Tibial nerve (tissue), 4 donors: ENCODE results near the gene GTF3C1.
A peak's percentile ranks its signal among the peaks of the same experiment; 100 is the strongest.

Source experiments
- EP300 ChIP-seq, 2 donors: sonication (generic); formaldehyde crosslinking; IDR thresholded peaks; one replicate each; pipeline ENCODE4 v1.6.1; 2017; ENCODE audit warnings: antibody characterized with exemption in 2 of 2, mild to moderate bottlenecking in 1 of 2
- TF ChIP-seq, protein P1 (sequence below), 5 experiments: fragments of 200-600 bp in 3 of 5; fragments of 450-650 bp in 2 of 5; sonication (generic) in 3 of 5; IDR thresholded peaks; one replicate each; pipeline ENCODE4 v1.5.1; 2016 to 2019; ENCODE audit warnings: antibody characterized with exemption in 5 of 5, mild to moderate bottlenecking in 3 of 5, moderate library complexity in 2 of 5

DNA sequence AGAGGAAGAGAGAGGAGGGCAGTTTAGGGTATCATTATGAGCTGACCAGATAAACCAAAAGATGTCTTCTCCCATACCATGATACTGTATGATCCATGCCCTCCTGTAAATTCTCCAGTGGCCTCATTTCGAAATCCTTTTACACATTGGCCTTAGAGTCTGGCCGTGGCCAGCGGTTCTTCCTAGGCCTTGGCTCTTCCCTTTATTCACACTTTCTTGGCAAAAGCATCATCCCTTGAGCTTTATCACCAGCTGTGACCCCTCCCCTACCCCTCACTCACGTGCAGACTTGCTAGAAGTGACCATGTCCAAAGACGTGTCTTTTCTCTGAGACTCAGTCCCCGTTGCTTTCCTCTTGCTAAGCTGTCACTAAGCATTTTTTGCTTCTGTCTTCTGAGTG is 23.0 kb upstream of the GTF3C1 start:
- TF ChIP-seq, protein P1, sequence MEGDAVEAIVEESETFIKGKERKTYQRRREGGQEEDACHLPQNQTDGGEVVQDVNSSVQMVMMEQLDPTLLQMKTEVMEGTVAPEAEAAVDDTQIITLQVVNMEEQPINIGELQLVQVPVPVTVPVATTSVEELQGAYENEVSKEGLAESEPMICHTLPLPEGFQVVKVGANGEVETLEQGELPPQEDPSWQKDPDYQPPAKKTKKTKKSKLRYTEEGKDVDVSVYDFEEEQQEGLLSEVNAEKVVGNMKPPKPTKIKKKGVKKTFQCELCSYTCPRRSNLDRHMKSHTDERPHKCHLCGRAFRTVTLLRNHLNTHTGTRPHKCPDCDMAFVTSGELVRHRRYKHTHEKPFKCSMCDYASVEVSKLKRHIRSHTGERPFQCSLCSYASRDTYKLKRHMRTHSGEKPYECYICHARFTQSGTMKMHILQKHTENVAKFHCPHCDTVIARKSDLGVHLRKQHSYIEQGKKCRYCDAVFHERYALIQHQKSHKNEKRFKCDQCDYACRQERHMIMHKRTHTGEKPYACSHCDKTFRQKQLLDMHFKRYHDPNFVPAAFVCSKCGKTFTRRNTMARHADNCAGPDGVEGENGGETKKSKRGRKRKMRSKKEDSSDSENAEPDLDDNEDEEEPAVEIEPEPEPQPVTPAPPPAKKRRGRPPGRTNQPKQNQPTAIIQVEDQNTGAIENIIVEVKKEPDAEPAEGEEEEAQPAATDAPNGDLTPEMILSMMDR (IDR thresholded peaks at IDR 0.05): no peak
- TF ChIP-seq EP300 (IDR thresholded peaks at IDR 0.05): peak in 1 of 2 donors; percentile 21
